ENCODE results near the gene NTRK1.

The NTRK1 gene

GRCh38 chr1:156875341-156875615 lies 14.6 kb downstream of the NTRK1 start:
- Histone ChIP-seq H3K36me3 (ENCODE audit: control insufficient read depth in 1 of 2, insufficient read depth in 2 of 2, low read length in 2 of 2) (no peaks in the 10 kb centered on the region), H3K27me3 (ENCODE audit: control insufficient read depth in 1 of 2, insufficient read depth in 2 of 2, low read length in 2 of 2) (peaks cover 0 to 9% of the 10 kb centered on the region in 2 donors)

GRCh38 chr1:156876281-156876680 lies 15.6 kb downstream of the NTRK1 start:
- H3K36me3 ChIP-seq (ENCODE audit: control insufficient read depth in 1 of 2, insufficient read depth in 2 of 2, low read length in 2 of 2) = no peaks in the 10 kb centered on the region
- peaks cover 0 to 12% of the 10 kb centered on the region in 2 donors for H3K27me3 ChIP-seq (ENCODE audit: control insufficient read depth in 1 of 2, insufficient read depth in 2 of 2, low read length in 2 of 2)
- no peak overlapping the region for H3K4me3 ChIP-seq (ENCODE audit: low read depth in 1 of 2, low read length in 2 of 2)
- no peak overlapping the region for H3K9ac ChIP-seq (ENCODE audit: low read depth in 1 of 2, low read length in 2 of 2)
- H3K4me1 ChIP-seq (ENCODE audit: control insufficient read depth in 1 of 2, insufficient read depth in 2 of 2, low read length in 2 of 2) = no peaks in the 10 kb centered on the region
- H3K27ac ChIP-seq (ENCODE audit: low read depth, low read length) = no peak overlapping the region
- no peaks in the 10 kb centered on the region for H3K9me3 ChIP-seq (ENCODE audit: control insufficient read depth in 1 of 2, low read length in 2 of 2)

More at GRCh38 chr1:156875341-156875615, 14.6 kb downstream of the NTRK1 start:
- Histone ChIP-seq H3K4me1 (ENCODE audit: control insufficient read depth in 1 of 2, insufficient read depth in 2 of 2, low read length in 2 of 2) (no peaks in the 10 kb centered on the region), H3K9ac (ENCODE audit: low read depth in 1 of 2, low read length in 2 of 2) (no peak overlapping the region), H3K4me3 (ENCODE audit: low read depth in 1 of 2, low read length in 2 of 2) (no peak overlapping the region), H3K9me3 (ENCODE audit: control insufficient read depth in 1 of 2, low read length in 2 of 2) (no peaks in the 10 kb centered on the region), H3K27ac (ENCODE audit: low read depth, low read length) (no peak overlapping the region)

GRCh38 chr1:156877433-156878170 lies 16.9 kb downstream of the NTRK1 start:
- Histone ChIP-seq H3K4me1 (ENCODE audit: control insufficient read depth in 1 of 2, insufficient read depth in 2 of 2, low read length in 2 of 2) (no peaks in the 10 kb centered on the region), H3K4me3 (ENCODE audit: low read depth in 1 of 2, low read length in 2 of 2) (no peak overlapping the region), H3K27ac (ENCODE audit: low read depth, low read length) (no peak overlapping the region), H3K27me3 (ENCODE audit: control insufficient read depth in 1 of 2, insufficient read depth in 2 of 2, low read length in 2 of 2) (peaks cover 7 to 21% of the 10 kb centered on the region in 2 donors), H3K36me3 (ENCODE audit: control insufficient read depth in 1 of 2, insufficient read depth in 2 of 2, low read length in 2 of 2) (no peaks in the 10 kb centered on the region), H3K9ac (ENCODE audit: low read depth in 1 of 2, low read length in 2 of 2) (no peak overlapping the region), H3K9me3 (ENCODE audit: control insufficient read depth in 1 of 2, low read length in 2 of 2) (no peaks in the 10 kb centered on the region)

- peaks cover 16 to 36% of the 10 kb centered on the region in 2 donors for H3K27me3 ChIP-seq (ENCODE audit: control insufficient read depth in 1 of 2, insufficient read depth in 2 of 2, low read length in 2 of 2)
- H3K4me1 ChIP-seq (ENCODE audit: control insufficient read depth in 1 of 2, insufficient read depth in 2 of 2, low read length in 2 of 2) = no peaks in the 10 kb centered on the region
- no peak overlapping the region for H3K9ac ChIP-seq (ENCODE audit: low read depth in 1 of 2, low read length in 2 of 2)
- no peak overlapping the region for H3K4me3 ChIP-seq (ENCODE audit: low read depth in 1 of 2, low read length in 2 of 2)
- no peaks in the 10 kb centered on the region for H3K36me3 ChIP-seq (ENCODE audit: control insufficient read depth in 1 of 2, insufficient read depth in 2 of 2, low read length in 2 of 2)
- H3K9me3 ChIP-seq (ENCODE audit: control insufficient read depth in 1 of 2, low read length in 2 of 2) = no peaks in the 10 kb centered on the region
- H3K27ac ChIP-seq (ENCODE audit: low read depth, low read length) = no peak overlapping the region
These were observed 19.2 kb downstream of the NTRK1 start for GRCh38 chr1:156879876-156880275.

- no peaks in the 10 kb centered on the region for H3K36me3 ChIP-seq (ENCODE audit: control insufficient read depth in 1 of 2, insufficient read depth in 2 of 2, low read length in 2 of 2)
- no peak overlapping the region for H3K4me3 ChIP-seq (ENCODE audit: low read depth in 1 of 2, low read length in 2 of 2)
- peaks cover 16 to 38% of the 10 kb centered on the region in 2 donors for H3K27me3 ChIP-seq (ENCODE audit: control insufficient read depth in 1 of 2, insufficient read depth in 2 of 2, low read length in 2 of 2)
- H3K9me3 ChIP-seq (ENCODE audit: control insufficient read depth in 1 of 2, low read length in 2 of 2) = no peaks in the 10 kb centered on the region
- H3K27ac ChIP-seq (ENCODE audit: low read depth, low read length) = no peak overlapping the region
- no peak overlapping the region for H3K9ac ChIP-seq (ENCODE audit: low read depth in 1 of 2, low read length in 2 of 2)
- no peaks in the 10 kb centered on the region for H3K4me1 ChIP-seq (ENCODE audit: control insufficient read depth in 1 of 2, insufficient read depth in 2 of 2, low read length in 2 of 2)
These were observed 19.8 kb downstream of the NTRK1 start for GRCh38 chr1:156880473-156880872.

GRCh38 chr1:156881101-156881500 lies 20.4 kb downstream of the NTRK1 start:
- Histone ChIP-seq H3K27me3 (ENCODE audit: control insufficient read depth in 1 of 2, insufficient read depth in 2 of 2, low read length in 2 of 2) (peaks cover 16 to 38% of the 10 kb centered on the region in 2 donors), H3K9me3 (ENCODE audit: control insufficient read depth in 1 of 2, low read length in 2 of 2) (no peaks in the 10 kb centered on the region), H3K27ac (ENCODE audit: low read depth, low read length) (no peak overlapping the region), H3K4me1 (ENCODE audit: control insufficient read depth in 1 of 2, insufficient read depth in 2 of 2, low read length in 2 of 2) (no peaks in the 10 kb centered on the region), H3K4me3 (ENCODE audit: low read depth in 1 of 2, low read length in 2 of 2) (no peak overlapping the region), H3K9ac (ENCODE audit: low read depth in 1 of 2, low read length in 2 of 2) (no peak overlapping the region), H3K36me3 (ENCODE audit: control insufficient read depth in 1 of 2, insufficient read depth in 2 of 2, low read length in 2 of 2) (no peaks in the 10 kb centered on the region)

- peaks cover 19 to 43% of the 10 kb centered on the region in 2 donors for H3K27me3 ChIP-seq (ENCODE audit: control insufficient read depth in 1 of 2, insufficient read depth in 2 of 2, low read length in 2 of 2)
- no peaks in the 10 kb centered on the region for H3K4me1 ChIP-seq (ENCODE audit: control insufficient read depth in 1 of 2, insufficient read depth in 2 of 2, low read length in 2 of 2)
- H3K9ac ChIP-seq (ENCODE audit: low read depth in 1 of 2, low read length in 2 of 2) = no peak overlapping the region
- H3K4me3 ChIP-seq (ENCODE audit: low read depth in 1 of 2, low read length in 2 of 2) = no peak overlapping the region
- H3K9me3 ChIP-seq (ENCODE audit: control insufficient read depth in 1 of 2, low read length in 2 of 2) = no peaks in the 10 kb centered on the region
- no peaks in the 10 kb centered on the region for H3K36me3 ChIP-seq (ENCODE audit: control insufficient read depth in 1 of 2, insufficient read depth in 2 of 2, low read length in 2 of 2)
- H3K27ac ChIP-seq (ENCODE audit: low read depth, low read length) = no peak overlapping the region
These were observed 21.0 kb downstream of the NTRK1 start for GRCh38 chr1:156881663-156882062.

- Histone ChIP-seq H3K4me3 (ENCODE audit: low read depth in 1 of 2, low read length in 2 of 2) (no peak overlapping the region), H3K27ac (ENCODE audit: low read depth, low read length) (no peak overlapping the region), H3K27me3 (ENCODE audit: control insufficient read depth in 1 of 2, insufficient read depth in 2 of 2, low read length in 2 of 2) (peaks cover 20 to 46% of the 10 kb centered on the region in 2 donors), H3K36me3 (ENCODE audit: control insufficient read depth in 1 of 2, insufficient read depth in 2 of 2, low read length in 2 of 2) (no peaks in the 10 kb centered on the region), H3K4me1 (ENCODE audit: control insufficient read depth in 1 of 2, insufficient read depth in 2 of 2, low read length in 2 of 2) (no peaks in the 10 kb centered on the region), H3K9me3 (ENCODE audit: control insufficient read depth in 1 of 2, low read length in 2 of 2) (no peaks in the 10 kb centered on the region), H3K9ac (ENCODE audit: low read depth in 1 of 2, low read length in 2 of 2) (no peak overlapping the region)
These were observed 21.9 kb downstream of the NTRK1 start for GRCh38 chr1:156882543-156882942.

GRCh38 chr1:156883919-156884318 lies 23.3 kb downstream of the NTRK1 start:
- Histone ChIP-seq H3K4me1 (ENCODE audit: control insufficient read depth in 1 of 2, insufficient read depth in 2 of 2, low read length in 2 of 2) (no peaks in the 10 kb centered on the region), H3K4me3 (ENCODE audit: low read depth in 1 of 2, low read length in 2 of 2) (no peak overlapping the region), H3K9me3 (ENCODE audit: control insufficient read depth in 1 of 2, low read length in 2 of 2) (no peaks in the 10 kb centered on the region), H3K9ac (ENCODE audit: low read depth in 1 of 2, low read length in 2 of 2) (no peak overlapping the region), H3K27ac (ENCODE audit: low read depth, low read length) (no peak overlapping the region), H3K36me3 (ENCODE audit: control insufficient read depth in 1 of 2, insufficient read depth in 2 of 2, low read length in 2 of 2) (no peaks in the 10 kb centered on the region), H3K27me3 (ENCODE audit: control insufficient read depth in 1 of 2, insufficient read depth in 2 of 2, low read length in 2 of 2) (peaks cover 24 to 40% of the 10 kb centered on the region in 2 donors)

- no peaks in the 10 kb centered on the region for H3K36me3 ChIP-seq (ENCODE audit: control insufficient read depth in 1 of 2, insufficient read depth in 2 of 2, low read length in 2 of 2)
- H3K9me3 ChIP-seq (ENCODE audit: control insufficient read depth in 1 of 2, low read length in 2 of 2) = no peaks in the 10 kb centered on the region
- no peak overlapping the region for H3K27ac ChIP-seq (ENCODE audit: low read depth, low read length)
- no peak overlapping the region for H3K9ac ChIP-seq (ENCODE audit: low read depth in 1 of 2, low read length in 2 of 2)
- peaks cover 24 to 40% of the 10 kb centered on the region in 2 donors for H3K27me3 ChIP-seq (ENCODE audit: control insufficient read depth in 1 of 2, insufficient read depth in 2 of 2, low read length in 2 of 2)
- no peak overlapping the region for H3K4me3 ChIP-seq (ENCODE audit: low read depth in 1 of 2, low read length in 2 of 2)
- no peaks in the 10 kb centered on the region for H3K4me1 ChIP-seq (ENCODE audit: control insufficient read depth in 1 of 2, insufficient read depth in 2 of 2, low read length in 2 of 2)
These were observed 24.0 kb downstream of the NTRK1 start for GRCh38 chr1:156884560-156885184.

All from duodenal mucosa (tissue), 2 donors.